ENCODE measurements around the gene MED27.

MED27 gene

GRCh38 chr9:131835151-131835910 lies 244.3 kb downstream of the MED27 start:
- no peak for DNase-seq (ENCODE audit: low read depth)
- no peak for TF ChIP-seq MYC (IDR thresholded peaks at IDR 0.05; ENCODE audit: low read depth, low read length)
- no peak for TF ChIP-seq POLR2A (IDR thresholded peaks at IDR 0.05; ENCODE audit: extremely low read depth, insufficient read length)
- no peak for TF ChIP-seq CTCF (IDR thresholded peaks at IDR 0.05; ENCODE audit: low read depth, low read length)
- TF ChIP-seq MAX (IDR thresholded peaks at IDR 0.05; ENCODE audit: low read depth, low read length), result no peak
- no peak overlapping the region for H3K4me3 ChIP-seq (ENCODE audit: low read depth, low read length)

- no peak for DNase-seq (ENCODE audit: low read depth)
Observed at GRCh38 chr9:131834721-131835120, 244.9 kb downstream of the MED27 start.

GRCh38 chr9:131833906-131834305 lies 245.8 kb downstream of the MED27 start:
- peak; percentile 28 for DNase-seq (ENCODE audit: low read depth)
- H3K4me3 ChIP-seq (ENCODE audit: low read depth, low read length), result no peak overlapping the region
- TF ChIP-seq MYC (IDR thresholded peaks at IDR 0.05; ENCODE audit: low read depth, low read length), result no peak
- TF ChIP-seq POLR2A (IDR thresholded peaks at IDR 0.05; ENCODE audit: extremely low read depth, insufficient read length), result no peak
- no peak for TF ChIP-seq CTCF (IDR thresholded peaks at IDR 0.05; ENCODE audit: low read depth, low read length)

More at GRCh38 chr9:131834721-131835120, 244.9 kb downstream of the MED27 start:
- TF ChIP-seq MAX (IDR thresholded peaks at IDR 0.05; ENCODE audit: low read depth, low read length) (no peak), CTCF (IDR thresholded peaks at IDR 0.05; ENCODE audit: low read depth, low read length) (no peak), POLR2A (IDR thresholded peaks at IDR 0.05; ENCODE audit: extremely low read depth, insufficient read length) (no peak), MYC (IDR thresholded peaks at IDR 0.05; ENCODE audit: low read depth, low read length) (no peak)
- H3K4me3 ChIP-seq (ENCODE audit: low read depth, low read length), result no peak overlapping the region

- no peak for DNase-seq (ENCODE audit: low read depth)
- TF ChIP-seq POLR2A (IDR thresholded peaks at IDR 0.05; ENCODE audit: extremely low read depth, insufficient read length) (no peak), CTCF (IDR thresholded peaks at IDR 0.05; ENCODE audit: low read depth, low read length) (no peak), MAX (IDR thresholded peaks at IDR 0.05; ENCODE audit: low read depth, low read length) (no peak), MYC (IDR thresholded peaks at IDR 0.05; ENCODE audit: low read depth, low read length) (no peak)
- no peak overlapping the region for H3K4me3 ChIP-seq (ENCODE audit: low read depth, low read length)
Observed at GRCh38 chr9:131833083-131833482, 246.6 kb downstream of the MED27 start.

GRCh38 chr9:131831380-131832165 lies 248.1 kb downstream of the MED27 start:
- DNase-seq (ENCODE audit: low read depth), result no peak
- TF ChIP-seq MAX (IDR thresholded peaks at IDR 0.05; ENCODE audit: low read depth, low read length), result no peak
- H3K4me3 ChIP-seq (ENCODE audit: low read depth, low read length), result no peak overlapping the region

- no peak for DNase-seq (ENCODE audit: low read depth)
Observed at GRCh38 chr9:131827821-131828369, 251.8 kb downstream of the MED27 start.

More at GRCh38 chr9:131827821-131828369, 251.8 kb downstream of the MED27 start:
- TF ChIP-seq POLR2A (IDR thresholded peaks at IDR 0.05; ENCODE audit: extremely low read depth, insufficient read length) (no peak), MAX (IDR thresholded peaks at IDR 0.05; ENCODE audit: low read depth, low read length) (no peak), MYC (IDR thresholded peaks at IDR 0.05; ENCODE audit: low read depth, low read length) (no peak), CTCF (IDR thresholded peaks at IDR 0.05; ENCODE audit: low read depth, low read length) (no peak)
- H3K4me3 ChIP-seq (ENCODE audit: low read depth, low read length), result no peak overlapping the region
